Raji (cell line): ENCODE measurements around the gene SPIN2B.
"Not testable (repeated sequence)": the region's sequence is repeated elsewhere in the genome, so short reads cannot be mapped to it uniquely, and the experiment has no call there.

Experiments used
- POLR2A ChIP-seq: IDR thresholded peaks from 2 replicates; pipeline ENCODE4 v1.6.1; 2011; ENCODE audit warnings: low read depth, low read length, control low read depth; ENCODE audit not compliant: insufficient read depth

The SPIN2B gene

GRCh38 chrX:57121162-57121755, at the start of gene SPIN2B:
TSS of gene SPIN2B (minus strand) at chrX:57121548.
- TF ChIP-seq POLR2A: peak; percentile 74

- TF ChIP-seq POLR2A: no peak
These were observed 35.2 kb upstream of the SPIN2B start for GRCh38 chrX:57156397-57157049.

GRCh38 chrX:57155171-57155570, 33.8 kb upstream of the SPIN2B start:
- TF ChIP-seq POLR2A: no peak

GRCh38 chrX:57138674-57139073, 17.3 kb upstream of the SPIN2B start:
- no peak for TF ChIP-seq POLR2A

- no peak for TF ChIP-seq POLR2A
These were observed 16.2 kb upstream of the SPIN2B start for GRCh38 chrX:57137501-57137900.

GRCh38 chrX:57137073-57137472, 15.7 kb upstream of the SPIN2B start, which contains the start of gene SPIN2A:
TSS of gene SPIN2A (minus strand) at chrX:57137397. CDS start at chrX:57136597, 800 bp downstream.
- TF ChIP-seq POLR2A: not testable (repeated sequence)

GRCh38 chrX:57135287-57135686, 13.9 kb upstream of the SPIN2B start:
- TF ChIP-seq POLR2A: no peak

GRCh38 chrX:57134702-57135101, 13.4 kb upstream of the SPIN2B start:
- TF ChIP-seq POLR2A: no peak

GRCh38 chrX:57133706-57134105, 12.4 kb upstream of the SPIN2B start:
- TF ChIP-seq POLR2A: no peak

GRCh38 chrX:57132046-57132445, 10.7 kb upstream of the SPIN2B start:
- no peak for TF ChIP-seq POLR2A

GRCh38 chrX:57121816-57122215, 468 bp upstream of the SPIN2B start:
- no peak for TF ChIP-seq POLR2A

- no peak for TF ChIP-seq POLR2A
These were observed 1.9 kb downstream of the SPIN2B start for GRCh38 chrX:57119416-57119815.

GRCh38 chrX:57104921-57105398, 16.4 kb downstream of the SPIN2B start:
- no peak for TF ChIP-seq POLR2A

- no peak for TF ChIP-seq POLR2A
These were observed 16.9 kb downstream of the SPIN2B start for GRCh38 chrX:57104406-57104805.

- TF ChIP-seq POLR2A: no peak
These were observed 17.9 kb downstream of the SPIN2B start for GRCh38 chrX:57103489-57103888.

- no peak for TF ChIP-seq POLR2A
These were observed 38.2 kb downstream of the SPIN2B start for GRCh38 chrX:57083143-57083542.
